ENCODE data around the gene DMPK.

The DMPK gene

DNA sequence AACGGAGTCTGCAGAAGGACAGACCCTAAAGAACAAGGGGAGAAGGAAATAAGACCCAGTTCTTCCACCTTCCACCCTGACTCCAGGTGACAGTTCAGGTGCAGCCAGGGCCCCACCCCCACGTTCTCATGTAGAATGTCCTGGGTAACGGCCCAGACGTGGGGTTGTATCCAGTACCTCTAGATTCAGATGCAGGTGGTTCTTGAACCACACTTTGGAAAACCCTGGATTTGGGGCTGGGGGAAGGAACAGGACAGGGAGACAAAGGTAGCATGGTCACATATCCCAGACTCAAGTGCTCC is 2.2 kb downstream of the DMPK start:
- H3K27me3 ChIP-seq (ENCODE audit: insufficient read depth, low read depth), result no peaks in the 10 kb centered on the region; the same call in 1 of the 2 replicates
- H3K27ac ChIP-seq, result no peak overlapping the region
- H3K4me2 ChIP-seq, result peak overlapping the region; percentile 73; the same call in 1 of the 2 replicates
- no peak overlapping the region for H2AFZ ChIP-seq (ENCODE audit: low read depth)
- peaks cover 23% of the 10 kb centered on the region for H3K4me1 ChIP-seq (ENCODE audit: low read depth, poor library complexity, severe bottlenecking)
- no peaks in the 10 kb centered on the region for H3K79me2 ChIP-seq (ENCODE audit: insufficient read depth, low read depth)
- H4K20me1 ChIP-seq (ENCODE audit: insufficient read depth), result no peaks in the 10 kb centered on the region
- no peaks in the 10 kb centered on the region for H3K36me3 ChIP-seq (ENCODE audit: insufficient read depth)
- no peak overlapping the region for H3K9ac ChIP-seq
- TF ChIP-seq CTCF (conservative IDR thresholded peaks at IDR 0.05; ENCODE audit: low read depth, low read length), result no peak
- no peak overlapping the region for H3K4me3 ChIP-seq (IDR thresholded peaks at IDR 0.05; ENCODE audit: insufficient read depth, low read depth, low read length)

DNA sequence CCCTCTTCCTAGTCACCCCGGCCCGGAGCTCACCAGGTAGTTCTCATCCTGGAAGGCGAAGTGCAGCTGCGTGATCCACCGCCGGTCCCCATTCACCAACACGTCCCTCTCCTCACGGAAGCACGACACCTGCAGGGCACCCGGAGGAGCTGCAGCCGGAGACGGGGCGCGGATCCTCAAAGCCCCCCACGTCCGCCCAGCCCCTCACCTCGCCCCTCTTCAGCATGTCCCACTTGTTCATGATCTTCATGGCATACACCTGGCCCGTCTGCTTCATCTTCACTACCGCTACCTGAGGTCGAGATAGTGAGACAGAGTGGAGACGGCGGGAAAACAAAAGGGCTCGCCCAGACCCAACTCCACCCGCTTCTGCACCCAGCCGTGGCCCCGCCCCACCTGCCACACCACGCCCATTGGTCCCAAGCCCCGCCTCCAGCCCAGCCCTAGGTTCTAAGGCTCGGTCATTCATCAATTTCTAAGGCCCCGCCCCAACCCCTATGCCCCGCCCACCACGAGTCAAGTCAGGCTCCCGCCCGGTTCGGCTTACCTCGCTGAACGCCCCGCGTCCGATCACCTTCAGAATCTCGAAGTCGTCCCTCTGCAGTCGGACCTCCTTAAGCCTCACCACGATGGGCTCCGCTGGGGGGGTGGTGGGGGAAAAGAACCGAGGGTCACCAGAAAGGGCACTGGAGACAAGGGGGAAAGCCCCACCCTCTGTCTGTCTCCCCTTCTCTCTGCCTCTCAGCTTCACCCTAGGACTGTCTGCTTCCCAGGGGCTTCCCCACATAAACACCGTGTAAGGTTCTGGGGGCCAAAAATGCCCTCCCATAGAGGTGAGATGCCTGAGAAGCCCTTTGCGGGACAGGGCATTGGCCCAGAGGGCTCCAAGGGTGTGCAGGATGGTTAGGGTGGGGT is 2.8 kb downstream of the DMPK start:
- H3K9ac ChIP-seq, result no peak overlapping the region; the same call in 1 of the 2 replicates
- peak overlapping the region; percentile 73 for H3K4me2 ChIP-seq
- peak overlapping the region; percentile 20; the same call in 1 of the 2 replicates for H2AFZ ChIP-seq (ENCODE audit: low read depth)
- H3K79me2 ChIP-seq (ENCODE audit: insufficient read depth, low read depth), result no peaks in the 10 kb centered on the region
- H3K27me3 ChIP-seq (ENCODE audit: insufficient read depth, low read depth), result no peaks in the 10 kb centered on the region; the same call in 1 of the 2 replicates
- peak; percentile 90 for TF ChIP-seq CTCF (conservative IDR thresholded peaks at IDR 0.05; ENCODE audit: low read depth, low read length)
- no peaks in the 10 kb centered on the region for H4K20me1 ChIP-seq (ENCODE audit: insufficient read depth)
- no peak overlapping the region for H3K27ac ChIP-seq
- peaks cover 23% of the 10 kb centered on the region for H3K4me1 ChIP-seq (ENCODE audit: low read depth, poor library complexity, severe bottlenecking)
- H3K36me3 ChIP-seq (ENCODE audit: insufficient read depth), result no peaks in the 10 kb centered on the region
- H3K4me3 ChIP-seq (IDR thresholded peaks at IDR 0.05; ENCODE audit: insufficient read depth, low read depth, low read length), result no peak overlapping the region

DNA sequence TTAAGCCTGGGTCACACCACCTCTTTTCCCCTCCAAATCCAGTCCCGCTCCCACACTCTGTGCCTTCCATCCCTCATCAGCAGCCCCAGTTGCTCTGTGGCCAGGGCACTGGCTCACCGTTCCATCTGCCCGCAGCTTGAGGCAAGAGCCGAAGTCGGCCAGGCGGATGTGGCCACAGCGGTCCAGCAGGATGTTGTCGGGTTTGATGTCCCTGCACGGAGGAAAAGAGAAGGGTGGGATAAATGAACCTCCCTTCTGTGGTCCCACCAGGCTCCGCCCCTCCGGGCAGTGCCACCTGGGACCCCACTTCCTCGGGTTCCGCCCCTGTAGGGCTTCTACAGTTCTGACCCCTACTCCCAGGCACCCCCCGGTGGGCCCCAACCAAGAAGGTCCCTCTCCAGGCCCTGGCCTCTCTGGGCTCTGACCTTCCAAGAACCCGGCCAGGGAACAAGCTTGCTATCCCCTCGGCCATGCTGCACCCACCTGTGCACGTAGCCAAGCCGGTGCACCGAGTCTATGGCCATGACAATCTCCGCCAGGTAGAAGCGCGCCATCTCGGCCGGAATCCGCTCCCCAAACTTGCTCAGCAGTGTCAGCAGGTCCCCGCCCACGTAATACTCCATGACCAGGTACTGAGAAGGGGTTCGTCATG is 4.2 kb downstream of the DMPK start:
- H3K36me3 ChIP-seq (ENCODE audit: insufficient read depth), result no peaks in the 10 kb centered on the region
- no peaks in the 10 kb centered on the region; the same call in 1 of the 2 replicates for H3K27me3 ChIP-seq (ENCODE audit: insufficient read depth, low read depth)
- H3K4me3 ChIP-seq (IDR thresholded peaks at IDR 0.05; ENCODE audit: insufficient read depth, low read depth, low read length), result no peak overlapping the region
- H3K79me2 ChIP-seq (ENCODE audit: insufficient read depth, low read depth), result no peaks in the 10 kb centered on the region
- peaks cover 23% of the 10 kb centered on the region for H3K4me1 ChIP-seq (ENCODE audit: low read depth, poor library complexity, severe bottlenecking)
- H3K4me2 ChIP-seq, result peak overlapping the region; percentile 51; the same call in 1 of the 2 replicates
- H3K27ac ChIP-seq, result no peak overlapping the region
- H3K9ac ChIP-seq, result no peak overlapping the region
- no peaks in the 10 kb centered on the region for H4K20me1 ChIP-seq (ENCODE audit: insufficient read depth)
- TF ChIP-seq CTCF (conservative IDR thresholded peaks at IDR 0.05; ENCODE audit: low read depth, low read length), result no peak
- H2AFZ ChIP-seq (ENCODE audit: low read depth), result no peak overlapping the region

DNA sequence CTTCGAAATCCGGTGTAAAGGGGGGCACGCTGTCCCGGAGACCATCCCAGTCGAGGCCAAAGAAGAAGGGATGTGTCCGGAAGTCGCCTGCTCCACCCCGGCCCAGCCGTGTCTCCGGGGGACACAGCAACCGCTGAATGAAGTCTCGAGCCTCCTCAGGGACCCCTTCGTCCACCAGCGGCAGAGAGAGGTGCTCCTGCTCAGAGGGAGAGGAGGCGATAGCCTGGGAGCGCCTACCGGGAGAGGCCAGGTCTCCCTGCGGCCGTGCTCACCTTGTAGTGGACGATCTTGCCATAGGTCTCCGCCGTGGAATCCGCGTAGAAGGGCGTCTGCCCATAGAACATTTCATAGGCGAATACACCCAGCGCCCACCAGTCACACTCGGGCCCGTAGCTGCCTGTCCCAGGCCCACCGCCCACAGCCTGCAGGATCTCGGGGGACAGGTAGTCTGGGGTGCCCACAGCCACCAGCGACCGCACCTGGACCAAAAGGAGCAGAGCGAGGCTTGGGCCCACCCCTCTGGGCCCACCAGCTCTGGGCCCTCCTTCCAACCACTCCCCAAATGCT is 4.8 kb downstream of the DMPK start:
- no peaks in the 10 kb centered on the region for H4K20me1 ChIP-seq (ENCODE audit: insufficient read depth)
- TF ChIP-seq CTCF (conservative IDR thresholded peaks at IDR 0.05; ENCODE audit: low read depth, low read length), result no peak
- H3K27me3 ChIP-seq (ENCODE audit: insufficient read depth, low read depth), result no peaks in the 10 kb centered on the region; the same call in 1 of the 2 replicates
- H3K9ac ChIP-seq, result no peak overlapping the region
- peaks cover 23% of the 10 kb centered on the region for H3K4me1 ChIP-seq (ENCODE audit: low read depth, poor library complexity, severe bottlenecking)
- H3K4me3 ChIP-seq (IDR thresholded peaks at IDR 0.05; ENCODE audit: insufficient read depth, low read depth, low read length), result no peak overlapping the region
- H3K27ac ChIP-seq, result no peak overlapping the region
- H3K79me2 ChIP-seq (ENCODE audit: insufficient read depth, low read depth), result no peaks in the 10 kb centered on the region
- H3K36me3 ChIP-seq (ENCODE audit: insufficient read depth), result no peaks in the 10 kb centered on the region
- no peak overlapping the region for H3K4me2 ChIP-seq
- no peak overlapping the region for H2AFZ ChIP-seq (ENCODE audit: low read depth)

Data from KMS-11 (cell line).